ENCODE results near the gene DQX1. TPM values are rescaled to one million over a fixed set of nuclear protein-coding genes. Genes with fewer than 3 reads are reported as not detected.

The DQX1 gene
- total and polyA plus RNA-seq, 2 of the 8 experiments (the other 6 are each of a cell fraction or from before 2014, with no cell fraction given): 0.76 to 1.1 TPM

DNA sequence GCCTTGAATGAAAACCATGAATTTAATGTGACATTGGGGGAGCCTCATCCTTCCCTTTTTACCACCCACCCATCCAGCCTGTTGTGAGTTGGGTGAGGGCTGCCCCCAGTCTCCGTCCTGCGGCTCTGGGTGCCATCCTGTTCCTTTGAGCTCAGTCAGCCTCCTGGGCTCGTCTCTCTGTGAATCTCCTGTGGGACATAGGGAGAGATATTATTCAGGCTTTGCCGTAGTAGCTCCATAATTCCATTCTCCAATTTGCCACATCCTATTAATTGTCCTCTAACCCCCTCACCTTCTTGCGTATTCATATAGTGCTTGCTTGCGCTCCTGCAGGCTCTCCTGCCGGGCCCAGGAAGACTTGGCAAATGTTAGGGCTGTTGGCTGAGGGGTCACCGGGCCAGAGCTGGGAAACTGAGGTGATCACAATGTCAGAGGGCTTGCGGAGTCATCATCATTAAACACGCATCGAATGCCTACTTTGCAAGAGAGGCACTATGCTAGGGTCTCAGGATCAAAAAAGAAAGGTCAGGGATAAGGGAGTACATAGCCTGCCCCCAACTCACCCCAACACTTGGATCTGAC lies 709 bp upstream of the DQX1 start (continued):
- TF ChIP-seq CHD1 (IDR thresholded peaks at IDR 0.05; ENCODE audit: low read depth, low read length) (no peak), HDAC2 (IDR thresholded peaks at IDR 0.05; ENCODE audit: borderline replicate concordance in 1 of 2, low read depth in 2 of 2, low read length in 2 of 2) (no peak), GTF2F1 (IDR thresholded peaks at IDR 0.05; ENCODE audit: borderline replicate concordance, low read depth, low read length) (no peak), ATF2 (IDR thresholded peaks at IDR 0.05; ENCODE audit: low read length) (no peak), TEAD4 (IDR thresholded peaks at IDR 0.05; ENCODE audit: low read depth, low read length) (no peak), EP300 (IDR thresholded peaks at IDR 0.05; ENCODE audit: borderline replicate concordance in 1 of 2, low read depth in 2 of 2, low read length in 2 of 2) (no peak), KDM5A (IDR thresholded peaks at IDR 0.05; ENCODE audit: low read length) (no peak)
- TF ChIP-seq, protein P1, sequence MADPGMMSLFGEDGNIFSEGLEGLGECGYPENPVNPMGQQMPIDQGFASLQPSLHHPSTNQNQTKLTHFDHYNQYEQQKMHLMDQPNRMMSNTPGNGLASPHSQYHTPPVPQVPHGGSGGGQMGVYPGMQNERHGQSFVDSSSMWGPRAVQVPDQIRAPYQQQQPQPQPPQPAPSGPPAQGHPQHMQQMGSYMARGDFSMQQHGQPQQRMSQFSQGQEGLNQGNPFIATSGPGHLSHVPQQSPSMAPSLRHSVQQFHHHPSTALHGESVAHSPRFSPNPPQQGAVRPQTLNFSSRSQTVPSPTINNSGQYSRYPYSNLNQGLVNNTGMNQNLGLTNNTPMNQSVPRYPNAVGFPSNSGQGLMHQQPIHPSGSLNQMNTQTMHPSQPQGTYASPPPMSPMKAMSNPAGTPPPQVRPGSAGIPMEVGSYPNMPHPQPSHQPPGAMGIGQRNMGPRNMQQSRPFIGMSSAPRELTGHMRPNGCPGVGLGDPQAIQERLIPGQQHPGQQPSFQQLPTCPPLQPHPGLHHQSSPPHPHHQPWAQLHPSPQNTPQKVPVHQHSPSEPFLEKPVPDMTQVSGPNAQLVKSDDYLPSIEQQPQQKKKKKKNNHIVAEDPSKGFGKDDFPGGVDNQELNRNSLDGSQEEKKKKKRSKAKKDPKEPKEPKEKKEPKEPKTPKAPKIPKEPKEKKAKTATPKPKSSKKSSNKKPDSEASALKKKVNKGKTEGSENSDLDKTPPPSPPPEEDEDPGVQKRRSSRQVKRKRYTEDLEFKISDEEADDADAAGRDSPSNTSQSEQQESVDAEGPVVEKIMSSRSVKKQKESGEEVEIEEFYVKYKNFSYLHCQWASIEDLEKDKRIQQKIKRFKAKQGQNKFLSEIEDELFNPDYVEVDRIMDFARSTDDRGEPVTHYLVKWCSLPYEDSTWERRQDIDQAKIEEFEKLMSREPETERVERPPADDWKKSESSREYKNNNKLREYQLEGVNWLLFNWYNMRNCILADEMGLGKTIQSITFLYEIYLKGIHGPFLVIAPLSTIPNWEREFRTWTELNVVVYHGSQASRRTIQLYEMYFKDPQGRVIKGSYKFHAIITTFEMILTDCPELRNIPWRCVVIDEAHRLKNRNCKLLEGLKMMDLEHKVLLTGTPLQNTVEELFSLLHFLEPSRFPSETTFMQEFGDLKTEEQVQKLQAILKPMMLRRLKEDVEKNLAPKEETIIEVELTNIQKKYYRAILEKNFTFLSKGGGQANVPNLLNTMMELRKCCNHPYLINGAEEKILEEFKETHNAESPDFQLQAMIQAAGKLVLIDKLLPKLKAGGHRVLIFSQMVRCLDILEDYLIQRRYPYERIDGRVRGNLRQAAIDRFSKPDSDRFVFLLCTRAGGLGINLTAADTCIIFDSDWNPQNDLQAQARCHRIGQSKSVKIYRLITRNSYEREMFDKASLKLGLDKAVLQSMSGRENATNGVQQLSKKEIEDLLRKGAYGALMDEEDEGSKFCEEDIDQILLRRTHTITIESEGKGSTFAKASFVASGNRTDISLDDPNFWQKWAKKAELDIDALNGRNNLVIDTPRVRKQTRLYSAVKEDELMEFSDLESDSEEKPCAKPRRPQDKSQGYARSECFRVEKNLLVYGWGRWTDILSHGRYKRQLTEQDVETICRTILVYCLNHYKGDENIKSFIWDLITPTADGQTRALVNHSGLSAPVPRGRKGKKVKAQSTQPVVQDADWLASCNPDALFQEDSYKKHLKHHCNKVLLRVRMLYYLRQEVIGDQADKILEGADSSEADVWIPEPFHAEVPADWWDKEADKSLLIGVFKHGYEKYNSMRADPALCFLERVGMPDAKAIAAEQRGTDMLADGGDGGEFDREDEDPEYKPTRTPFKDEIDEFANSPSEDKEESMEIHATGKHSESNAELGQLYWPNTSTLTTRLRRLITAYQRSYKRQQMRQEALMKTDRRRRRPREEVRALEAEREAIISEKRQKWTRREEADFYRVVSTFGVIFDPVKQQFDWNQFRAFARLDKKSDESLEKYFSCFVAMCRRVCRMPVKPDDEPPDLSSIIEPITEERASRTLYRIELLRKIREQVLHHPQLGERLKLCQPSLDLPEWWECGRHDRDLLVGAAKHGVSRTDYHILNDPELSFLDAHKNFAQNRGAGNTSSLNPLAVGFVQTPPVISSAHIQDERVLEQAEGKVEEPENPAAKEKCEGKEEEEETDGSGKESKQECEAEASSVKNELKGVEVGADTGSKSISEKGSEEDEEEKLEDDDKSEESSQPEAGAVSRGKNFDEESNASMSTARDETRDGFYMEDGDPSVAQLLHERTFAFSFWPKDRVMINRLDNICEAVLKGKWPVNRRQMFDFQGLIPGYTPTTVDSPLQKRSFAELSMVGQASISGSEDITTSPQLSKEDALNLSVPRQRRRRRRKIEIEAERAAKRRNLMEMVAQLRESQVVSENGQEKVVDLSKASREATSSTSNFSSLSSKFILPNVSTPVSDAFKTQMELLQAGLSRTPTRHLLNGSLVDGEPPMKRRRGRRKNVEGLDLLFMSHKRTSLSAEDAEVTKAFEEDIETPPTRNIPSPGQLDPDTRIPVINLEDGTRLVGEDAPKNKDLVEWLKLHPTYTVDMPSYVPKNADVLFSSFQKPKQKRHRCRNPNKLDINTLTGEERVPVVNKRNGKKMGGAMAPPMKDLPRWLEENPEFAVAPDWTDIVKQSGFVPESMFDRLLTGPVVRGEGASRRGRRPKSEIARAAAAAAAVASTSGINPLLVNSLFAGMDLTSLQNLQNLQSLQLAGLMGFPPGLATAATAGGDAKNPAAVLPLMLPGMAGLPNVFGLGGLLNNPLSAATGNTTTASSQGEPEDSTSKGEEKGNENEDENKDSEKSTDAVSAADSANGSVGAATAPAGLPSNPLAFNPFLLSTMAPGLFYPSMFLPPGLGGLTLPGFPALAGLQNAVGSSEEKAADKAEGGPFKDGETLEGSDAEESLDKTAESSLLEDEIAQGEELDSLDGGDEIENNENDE (IDR thresholded peaks at IDR 0.05; ENCODE audit: insufficient replicate concordance, low read length): no peak
